GM18498 (cell line): ENCODE measurements around the gene SMC1B.
"Not testable (repeated sequence)": the region's sequence is repeated elsewhere in the genome, so short reads cannot be mapped to it uniquely, and the experiment has no call there.

Source experiments
- ATAC-seq: cut with Tn5 transposase; IDR thresholded peaks from one replicate; pipeline ENCODE4 v1.9.1; 2021; ENCODE audit warnings: mild to moderate bottlenecking, moderate library complexity; ENCODE audit not compliant: unreplicated experiment

SMC1B gene

GRCh38 chr22:45413368-45414211, at the start of gene SMC1B, which contains the start of gene RIBC2:
SMC1B (minus strand) TSS chr22:45413599; CDS start chr22:45413567, 32 bp downstream.
RIBC2 (plus strand) TSS chr22:45413693; CDS start chr22:45413887, 194 bp downstream.
- no peak for ATAC-seq

DNA sequence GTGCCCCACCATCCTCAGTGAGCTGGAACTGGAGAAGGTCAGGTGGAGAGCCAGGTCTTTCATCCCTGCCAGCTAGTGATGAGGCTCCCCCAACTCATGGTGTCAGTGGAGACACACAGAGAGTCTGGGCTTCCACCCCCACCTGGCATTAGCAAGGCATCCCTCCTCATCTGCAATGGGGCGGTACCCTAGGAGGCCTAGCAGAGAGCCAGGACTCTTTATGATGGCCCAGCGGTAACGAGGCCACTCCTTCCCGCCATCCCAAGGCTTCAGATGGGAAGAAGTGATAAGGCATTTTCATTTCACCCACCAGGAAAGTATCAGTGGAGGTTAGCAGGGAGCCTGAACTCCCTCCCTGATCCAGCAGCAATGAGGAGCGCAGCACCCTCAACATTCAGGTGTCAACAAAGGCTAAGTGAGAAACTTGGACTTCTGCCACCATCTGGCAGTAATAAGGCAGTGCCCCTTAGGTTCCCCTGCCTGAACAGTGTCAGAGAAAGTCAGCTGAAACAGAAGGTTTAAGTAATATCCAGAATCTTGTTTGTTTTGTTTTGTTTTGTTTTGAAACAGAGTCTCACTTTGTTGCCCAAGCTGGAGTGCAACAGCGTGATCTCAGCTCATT, 48.7 kb upstream of the SMC1B start:
- ATAC-seq, result no peak

DNA sequence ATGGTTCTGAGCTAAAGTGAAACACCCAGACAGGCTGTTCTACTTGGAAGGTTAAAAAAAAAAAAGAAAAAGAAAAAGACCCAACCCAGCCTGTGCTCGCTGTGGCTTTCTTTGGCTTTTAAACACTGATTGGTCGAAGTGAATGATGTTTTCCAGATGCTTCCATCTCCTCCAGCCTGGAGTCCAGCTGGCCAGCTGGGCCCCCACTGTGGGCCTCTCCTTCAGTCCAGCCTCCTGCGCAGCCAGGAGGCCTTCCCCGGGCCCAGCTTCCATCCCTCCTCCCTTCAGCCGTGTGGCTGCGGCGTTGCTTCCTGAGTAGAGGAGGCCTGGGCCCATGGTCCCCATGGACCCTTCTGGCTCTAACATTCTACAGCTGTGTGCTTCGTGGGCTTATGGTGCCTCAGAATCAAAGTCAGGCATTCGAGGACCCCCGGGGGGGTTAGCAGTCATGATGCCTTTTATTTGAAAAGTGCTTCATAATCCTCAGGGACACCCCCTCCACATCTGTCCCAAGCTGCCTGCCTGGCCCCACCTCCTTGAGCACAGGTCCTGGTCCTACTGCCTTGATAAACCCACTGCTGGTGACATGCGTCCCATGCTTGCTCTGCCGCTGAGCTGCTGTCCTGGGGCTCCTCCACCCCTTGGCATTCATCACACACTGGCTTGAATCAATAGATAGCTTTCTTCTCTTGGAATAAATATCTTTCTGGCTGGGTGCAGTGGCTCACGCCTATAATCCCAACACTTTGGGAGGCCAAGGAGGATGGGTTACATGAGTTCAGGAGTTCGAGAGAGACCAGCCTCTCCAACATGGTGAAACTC, 47.1 kb upstream of the SMC1B start:
- ATAC-seq, result no peak

DNA sequence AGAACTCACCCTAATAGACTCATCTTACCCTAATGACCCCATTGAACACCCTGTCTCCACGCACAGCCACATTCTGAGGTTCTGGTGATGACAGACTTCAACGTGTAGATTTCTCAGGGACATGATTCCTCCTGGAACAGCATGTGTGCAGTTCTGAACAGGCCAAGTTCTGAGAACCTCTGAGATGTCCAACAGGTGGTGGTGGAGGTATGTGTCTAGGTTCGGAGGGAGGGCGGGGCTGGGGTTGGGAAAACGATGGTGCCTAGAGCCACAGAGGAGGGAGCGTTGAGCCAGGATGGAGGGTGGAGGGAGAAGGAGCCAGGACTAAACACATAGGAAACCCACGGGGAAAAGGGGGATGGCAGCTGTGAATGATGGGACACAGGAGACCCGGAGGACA, 45.8 kb upstream of the SMC1B start:
- no peak for ATAC-seq

DNA sequence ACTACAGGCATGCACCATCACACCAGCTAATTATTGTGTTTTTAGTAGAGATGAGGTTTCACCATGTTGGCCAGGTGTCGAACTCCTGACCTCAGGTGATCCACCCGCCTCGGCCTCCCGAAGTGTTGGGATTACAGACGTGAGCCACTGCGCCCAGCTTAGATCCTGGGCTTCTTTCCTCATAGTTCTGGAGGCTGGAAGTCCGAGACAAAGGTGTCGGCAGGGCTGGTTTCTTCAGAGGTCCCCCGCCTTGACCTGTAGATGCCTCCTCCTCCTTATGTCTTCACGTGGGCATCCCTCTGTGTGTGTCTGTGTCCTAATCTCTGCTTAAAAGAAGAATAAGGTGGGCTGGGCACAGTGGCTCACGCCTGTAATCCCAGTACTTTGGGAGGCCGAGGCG, 45.1 kb upstream of the SMC1B start:
- no peak for ATAC-seq

DNA sequence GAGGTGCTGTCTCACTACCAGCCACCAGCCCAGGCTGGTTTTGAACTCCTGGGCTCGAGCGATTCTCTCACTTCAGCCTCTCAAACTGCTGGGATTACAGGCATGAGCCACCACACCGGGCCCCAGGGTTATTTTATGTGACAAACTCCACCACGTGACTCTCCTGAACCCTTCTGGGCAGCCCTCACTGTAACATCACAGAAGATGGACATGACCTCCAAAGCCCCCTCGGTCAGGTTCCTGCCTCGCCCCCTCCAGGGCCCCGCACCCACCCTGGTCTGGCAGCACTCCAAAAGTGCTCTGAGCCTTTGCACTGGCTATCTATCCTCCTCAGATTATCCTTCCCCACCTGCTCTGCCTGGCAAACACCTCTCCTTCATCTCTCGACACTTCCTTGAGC, 43.4 kb upstream of the SMC1B start:
- ATAC-seq, result no peak

- ATAC-seq, result no peak
These were observed 42.2 kb upstream of the SMC1B start for GRCh38 chr22:45455621-45456020.

DNA sequence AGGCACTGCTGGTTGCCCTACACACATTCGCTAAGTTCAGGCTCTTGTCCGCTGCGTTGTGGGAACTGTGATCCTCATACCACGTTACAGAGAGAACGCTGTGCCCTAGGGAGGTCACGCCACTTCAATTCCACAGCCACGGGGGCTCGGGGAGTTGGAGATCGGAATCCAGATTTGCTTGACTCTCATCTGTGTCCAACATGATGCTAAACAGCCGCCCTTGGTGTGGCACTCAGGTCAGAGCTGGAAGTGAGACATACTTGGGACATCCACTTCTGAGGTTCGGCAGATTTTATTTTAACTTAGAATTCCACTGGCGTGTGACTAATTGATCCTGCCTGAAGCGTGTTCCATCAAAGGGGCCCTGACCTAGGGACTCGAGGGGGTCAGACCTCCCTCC, 41.8 kb upstream of the SMC1B start:
- ATAC-seq, result no peak

DNA sequence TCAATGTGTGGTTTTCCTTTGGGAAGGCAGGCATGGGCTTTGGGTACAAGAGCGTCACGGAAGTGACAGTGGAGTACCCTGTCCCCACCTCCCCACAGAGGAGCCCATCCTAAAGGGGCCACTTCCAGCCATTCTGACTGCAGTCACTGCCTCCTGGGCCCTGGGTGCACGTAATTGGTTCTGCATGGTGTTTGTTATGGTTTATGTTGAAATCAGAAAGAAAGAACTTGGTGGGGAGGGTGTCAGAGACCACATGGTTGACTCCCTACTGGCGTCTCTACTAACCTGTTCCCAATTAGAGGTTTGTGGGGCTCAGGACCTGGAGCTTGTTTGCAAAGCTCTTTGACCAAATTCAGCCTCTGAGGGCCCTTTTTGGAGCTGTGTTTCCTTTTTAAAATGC, 40.9 kb upstream of the SMC1B start:
- no peak for ATAC-seq

GRCh38 chr22:45453764-45454163, 40.4 kb upstream of the SMC1B start:
- ATAC-seq, result no peak

- no peak for ATAC-seq
These were observed 39.4 kb upstream of the SMC1B start for GRCh38 chr22:45452565-45453379.

- ATAC-seq, result no peak
These were observed 38.6 kb upstream of the SMC1B start for GRCh38 chr22:45451972-45452371.

GRCh38 chr22:45450921-45451651, 37.7 kb upstream of the SMC1B start:
- ATAC-seq, result no peak

DNA sequence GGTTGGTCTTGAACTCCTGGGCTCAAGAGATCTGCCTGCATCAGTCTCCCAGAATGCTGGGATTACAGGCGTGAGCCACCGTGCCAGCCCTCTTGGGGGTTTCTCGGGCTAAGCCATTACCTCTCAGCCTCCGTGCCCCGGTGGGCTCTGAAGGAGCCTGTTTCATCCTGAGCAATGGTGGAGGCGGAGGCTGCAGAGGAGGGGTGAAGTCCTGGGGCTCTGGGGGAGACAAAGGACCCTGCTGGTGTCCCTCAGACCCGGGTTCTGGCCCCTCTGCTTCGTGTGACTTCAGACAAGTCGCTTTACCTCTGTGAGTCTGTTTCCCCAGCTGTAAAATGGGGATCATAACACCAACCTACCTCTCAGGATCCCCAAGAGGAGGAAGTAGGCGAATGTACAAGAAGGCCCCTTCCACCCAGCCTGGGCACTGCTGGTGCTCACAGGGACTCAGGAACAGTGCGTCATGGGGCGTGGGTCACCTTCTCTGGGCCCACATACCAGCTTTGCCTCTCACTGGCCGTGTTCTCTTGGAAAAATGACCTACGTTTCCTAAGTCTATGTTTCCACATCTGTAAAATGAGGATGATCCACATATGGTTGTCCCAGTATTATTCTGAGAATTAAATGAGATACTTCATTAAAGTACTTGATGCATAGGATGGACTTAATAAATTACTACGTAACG, 36.8 kb upstream of the SMC1B start:
- no peak for ATAC-seq

- ATAC-seq, result not testable (repeated sequence)
These were observed 36.0 kb upstream of the SMC1B start for GRCh38 chr22:45449442-45449841.

DNA sequence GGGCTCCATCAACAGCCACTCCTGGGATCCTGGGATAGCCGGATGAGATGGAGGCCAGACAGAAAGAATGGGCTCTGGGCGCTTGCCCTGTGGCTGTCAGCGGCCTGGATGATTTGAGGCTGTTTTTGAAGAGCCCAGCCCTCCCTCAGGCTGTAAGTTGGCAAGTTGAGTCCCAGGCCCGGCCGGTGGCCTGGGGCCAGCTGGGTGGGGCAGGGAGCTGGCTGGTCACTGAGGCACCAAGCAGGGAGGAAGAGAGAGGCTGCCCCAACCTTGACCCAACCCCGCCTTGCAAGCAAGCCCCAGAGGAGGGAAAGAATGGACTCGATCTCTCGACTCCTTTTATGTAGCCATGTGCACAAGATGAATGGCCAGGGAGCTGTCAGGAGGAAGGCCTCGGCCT, 35.0 kb upstream of the SMC1B start:
- ATAC-seq, result no peak

DNA sequence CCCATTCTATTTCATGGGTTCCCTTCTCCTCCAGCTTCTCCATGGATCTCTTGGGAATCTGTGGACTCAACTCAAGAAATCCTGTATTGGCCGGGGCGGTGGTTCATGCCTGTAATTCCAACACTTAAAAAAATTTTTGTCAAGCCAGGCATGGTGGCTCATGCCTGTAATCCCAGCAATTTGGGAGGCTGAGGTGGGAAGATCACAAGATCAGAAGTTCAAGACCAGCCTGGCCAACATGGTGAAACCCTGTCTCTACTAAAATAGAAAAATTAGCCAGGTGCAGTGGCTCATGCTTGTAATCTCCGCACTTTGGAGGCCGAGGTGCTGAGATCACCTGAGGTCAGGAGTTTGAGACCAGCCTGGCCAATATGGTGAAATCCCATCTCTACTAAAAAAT, 34.2 kb upstream of the SMC1B start:
- not testable (repeated sequence) for ATAC-seq

- no peak for ATAC-seq
These were observed 32.8 kb upstream of the SMC1B start for GRCh38 chr22:45446216-45446615.

DNA sequence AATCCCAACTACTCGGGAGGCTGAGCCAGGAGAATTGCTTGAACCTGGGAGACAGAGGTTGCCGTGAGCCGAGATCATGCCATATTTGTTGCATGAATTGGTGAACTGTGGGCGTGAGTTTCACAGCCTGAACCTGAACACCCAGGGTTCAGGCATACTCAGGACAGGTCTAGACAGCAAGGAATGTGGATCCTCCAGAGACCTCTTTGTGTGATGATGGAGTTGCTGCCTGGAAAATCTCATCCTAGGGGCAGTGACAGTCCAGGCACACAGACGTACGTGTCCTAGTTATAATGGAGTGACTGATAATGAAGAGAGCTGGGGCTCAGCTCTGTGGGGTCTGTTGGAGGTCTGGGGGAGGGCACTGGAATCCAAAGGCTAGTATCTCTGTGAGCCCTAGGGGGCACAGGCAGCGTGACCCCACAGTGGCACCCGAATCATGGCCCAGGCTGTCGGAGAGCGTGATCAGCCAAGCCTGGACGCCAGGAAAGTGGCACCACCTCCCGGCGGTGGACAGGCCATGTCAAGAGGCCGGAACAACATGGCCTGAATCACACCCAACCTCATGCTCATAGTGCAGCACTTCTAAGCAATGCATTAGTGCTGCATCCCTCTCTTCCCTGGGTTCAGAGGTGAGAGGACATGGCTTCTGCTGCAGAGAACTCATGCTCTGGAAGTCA, 31.8 kb upstream of the SMC1B start:
- ATAC-seq, result no peak
